OCI-M2 (cell line): ENCODE measurements around the gene OR2T6.
"Not testable (repeated sequence)": the region's sequence is repeated elsewhere in the genome, so short reads cannot be mapped to it uniquely, and the experiment has no call there.

ENCODE experiments used
- DNase-seq: peaks from one replicate; lab custom pipeline; 2025; ENCODE audit not compliant: unreplicated experiment; lab: John Stamatoyannopoulos, UW

Gene OR2T6

DNA sequence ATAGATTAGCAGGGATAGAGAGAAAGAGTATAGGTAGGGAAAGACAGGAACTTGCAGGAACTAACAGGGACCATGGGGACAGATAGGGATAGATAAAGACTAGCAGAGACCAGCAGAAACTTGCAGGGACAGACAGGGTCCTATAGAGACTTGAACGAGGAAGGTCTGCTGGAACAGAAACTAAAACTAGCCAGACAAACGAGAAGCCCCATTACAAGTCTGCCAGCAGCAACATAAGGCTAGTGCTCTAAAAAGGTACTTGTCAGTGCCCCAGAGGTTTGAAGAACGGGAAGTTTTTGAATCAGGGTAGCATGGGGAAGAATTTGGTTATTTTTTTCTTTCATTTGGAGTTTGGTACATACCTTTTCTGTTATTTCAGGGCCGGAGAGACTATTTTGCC lies 56.7 kb downstream of the OR2T6 start:
- not testable (repeated sequence) for DNase-seq

DNA sequence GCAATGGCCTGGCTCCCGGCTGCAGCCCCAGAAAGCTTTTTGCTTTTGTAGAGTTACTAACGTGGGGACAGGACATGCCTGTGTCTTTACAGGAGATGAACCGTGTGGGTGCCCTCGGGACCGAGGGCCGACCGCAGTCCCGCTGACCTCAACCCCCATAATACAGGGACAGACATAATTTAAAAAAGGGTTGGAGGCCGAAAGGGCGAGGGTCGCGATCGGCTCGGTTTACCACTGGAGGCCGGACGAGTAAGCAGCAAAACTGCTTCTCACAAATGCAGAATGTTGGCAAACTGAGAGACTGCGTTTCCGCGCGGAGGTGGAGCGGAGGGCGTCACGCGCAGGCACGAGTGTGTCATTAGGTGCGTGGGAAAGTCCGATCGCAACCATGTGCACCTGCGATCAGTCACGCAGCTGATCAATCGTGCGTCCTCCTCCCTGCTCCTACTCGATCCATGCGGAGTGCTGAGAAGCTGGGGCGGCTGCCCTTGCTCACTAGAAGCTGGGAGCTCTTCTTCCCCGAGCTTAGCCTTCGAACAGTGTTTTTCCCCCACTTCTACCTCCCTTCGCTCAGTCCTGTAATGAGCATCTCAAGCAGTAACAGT lies 58.4 kb downstream of the OR2T6 start:
- DNase-seq: not testable (repeated sequence)

DNA sequence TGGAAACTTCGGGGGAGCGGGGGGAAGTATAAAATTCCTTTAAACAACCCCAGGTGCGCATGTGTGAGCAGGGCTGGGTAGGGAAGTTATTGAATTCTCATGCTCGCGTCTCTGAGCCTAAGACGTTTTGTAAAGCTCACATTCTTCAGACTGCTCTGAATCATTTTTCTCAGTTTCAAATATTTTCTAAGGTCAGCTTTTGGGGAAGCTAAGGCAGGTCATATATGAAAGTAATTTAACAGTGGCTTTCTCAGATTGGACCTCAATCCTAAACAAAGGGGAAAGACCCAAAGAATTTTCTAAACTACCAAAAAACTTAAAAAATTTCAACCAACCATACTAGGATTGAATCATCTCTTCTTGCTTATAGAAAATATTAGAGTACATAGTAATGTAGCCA lies 59.4 kb downstream of the OR2T6 start:
- DNase-seq: not testable (repeated sequence)

DNA sequence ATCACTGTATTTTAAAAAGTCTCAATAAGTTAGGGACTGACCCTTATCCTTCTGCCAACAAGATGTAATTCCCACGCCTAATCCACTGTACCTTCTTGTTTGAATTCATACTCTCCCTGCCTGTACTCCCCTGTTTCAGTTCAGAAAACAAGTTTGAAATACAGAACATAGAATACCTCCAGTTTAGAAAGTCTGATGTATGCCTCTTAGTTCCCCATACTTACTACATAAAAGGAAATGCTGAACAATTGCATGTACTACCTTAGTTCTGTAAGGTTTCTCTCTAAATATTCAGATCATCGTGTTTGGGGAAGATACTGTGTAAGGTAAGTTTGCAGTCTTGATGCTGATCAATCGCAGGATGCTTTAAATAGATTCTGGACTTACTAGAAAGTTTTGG lies 60.8 kb downstream of the OR2T6 start:
- not testable (repeated sequence) for DNase-seq

DNA sequence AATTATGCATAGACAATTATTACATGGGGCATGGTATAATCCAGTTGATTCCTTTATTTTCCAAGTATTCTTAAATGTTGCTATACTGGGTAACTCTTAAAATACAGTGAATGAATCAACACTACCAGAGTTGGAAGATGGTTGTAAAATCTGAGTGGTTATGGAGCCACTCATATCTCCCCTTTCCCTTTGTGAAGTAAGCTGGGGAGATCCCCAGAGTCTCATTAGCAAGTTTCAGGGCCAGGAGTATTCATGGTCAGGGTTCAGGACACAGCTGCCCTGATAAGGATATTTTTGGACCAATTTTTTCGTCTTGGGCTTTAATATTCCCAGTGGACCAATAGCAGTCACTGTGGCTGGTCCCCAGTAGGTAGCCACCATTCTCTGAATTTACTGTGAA lies 63.1 kb downstream of the OR2T6 start:
- not testable (repeated sequence) for DNase-seq

DNA sequence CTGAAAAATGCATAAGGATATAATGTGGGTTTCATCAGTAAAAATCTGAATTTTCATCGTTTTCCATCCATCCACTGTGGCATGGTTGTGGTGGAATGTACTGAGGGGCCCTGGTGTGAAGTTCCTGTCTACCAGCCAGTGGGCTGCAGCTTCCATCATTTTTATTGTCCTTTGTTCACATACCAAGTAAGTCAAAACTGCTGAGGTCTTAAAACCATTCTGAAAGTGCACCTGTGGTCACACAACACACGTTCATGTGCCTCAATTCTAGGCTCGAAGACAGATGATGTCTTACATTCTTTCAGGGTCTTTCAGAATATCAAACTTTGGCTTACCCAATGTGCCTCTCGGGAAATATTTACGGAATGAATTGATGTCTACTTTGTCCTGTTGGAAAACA lies 63.7 kb downstream of the OR2T6 start:
- not testable (repeated sequence) for DNase-seq
